Lower lobe of right lung (tissue), 2 donors: ENCODE results near the gene MMP11. TPM values are rescaled to one million over a fixed set of nuclear protein-coding genes. Genes with fewer than 3 reads are reported as not detected.

ENCODE experiments used
- ATAC-seq, 2 donors: fragments of 200-7000 bp; cut with Tn5 transposase; one replicate each; pipeline ENCODE4 v1.9.1; 2020 to 2022; ENCODE audit warnings: mild to moderate bottlenecking in 2 of 2, moderate library complexity in 2 of 2
- DNase-seq: peaks from one replicate; pipeline ENCODE4 v3.0.0-alpha.2; 2020
- H3K27ac ChIP-seq: fragments of 200-600 bp; one replicate; pipeline ENCODE4 v1.8.0; 2022
- H3K27me3 ChIP-seq: fragments of 200-600 bp; one replicate; pipeline ENCODE4 v1.8.0; 2022; ENCODE audit warnings: low read depth
- H3K36me3 ChIP-seq: fragments of 200-600 bp; one replicate; pipeline ENCODE4 v1.8.0; 2022; ENCODE audit warnings: mild to moderate bottlenecking
- H3K4me1 ChIP-seq: fragments of 200-600 bp; one replicate; pipeline ENCODE4 v1.8.0; 2022
- H3K4me3 ChIP-seq: fragments of 200-600 bp; one replicate; pipeline ENCODE4 v1.8.0; 2022; ENCODE audit warnings: mild to moderate bottlenecking
- H3K9me3 ChIP-seq: fragments of 200-600 bp; one replicate; pipeline ENCODE4 v1.8.0; 2022
- intact Hi-C: fragments of 100-400 bp; cut with DNase I; formaldehyde crosslinking; loops from one replicate; pipeline ENCODE4 v1.11.0; 2022
- total RNA-seq: library from RNA; stranded (reverse); fragmentation: NEBNext Ultra II Directional; extraction: Animal tissue kit (Norgen Biotek cat#: 25700); gene quantifications from one replicate; pipeline ENCODE4 v1.2.1, GENCODE V29; 2021
- TF ChIP-seq, protein P1 (sequence below): fragments of 200-600 bp; IDR thresholded peaks from one replicate; pipeline ENCODE4 v1.8.0; 2022; ENCODE audit warnings: antibody characterized with exemption, mild to moderate bottlenecking
- donor health status: DM: no; HTN: yes; CAD: no; lungs with severe emphysema.

MMP11 gene
- total RNA-seq, 1 donor from 2014 or later, result 1.9 TPM

DNA sequence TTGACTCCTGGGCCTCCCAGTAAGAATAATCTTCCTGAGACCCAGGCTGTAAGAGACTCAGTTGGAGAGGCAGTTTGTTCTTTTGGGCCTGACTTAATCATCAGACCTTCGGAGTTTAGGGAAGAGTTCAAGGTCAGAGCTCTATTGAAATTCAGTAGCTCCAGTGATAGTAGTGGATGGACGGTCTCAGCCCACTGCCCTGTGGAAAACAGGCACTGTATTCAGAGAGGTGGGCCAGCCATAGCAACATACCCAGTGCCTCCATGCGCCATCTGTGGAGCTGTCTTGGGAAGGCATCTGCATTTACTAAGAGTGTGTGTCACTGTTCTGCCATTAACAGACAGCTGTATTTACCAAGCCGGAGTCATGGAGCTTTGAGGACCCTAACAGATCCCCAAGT, 17.0 kb downstream of the MMP11 start:
- ATAC-seq, result no peak
- intact Hi-C loops, result no loop called here
- H3K27me3 ChIP-seq, result no peaks in the 10 kb centered on the region
- peaks cover 35% of the 10 kb centered on the region for H3K4me1 ChIP-seq
- DNase-seq, result peak; percentile 14
- TF ChIP-seq, protein P1, sequence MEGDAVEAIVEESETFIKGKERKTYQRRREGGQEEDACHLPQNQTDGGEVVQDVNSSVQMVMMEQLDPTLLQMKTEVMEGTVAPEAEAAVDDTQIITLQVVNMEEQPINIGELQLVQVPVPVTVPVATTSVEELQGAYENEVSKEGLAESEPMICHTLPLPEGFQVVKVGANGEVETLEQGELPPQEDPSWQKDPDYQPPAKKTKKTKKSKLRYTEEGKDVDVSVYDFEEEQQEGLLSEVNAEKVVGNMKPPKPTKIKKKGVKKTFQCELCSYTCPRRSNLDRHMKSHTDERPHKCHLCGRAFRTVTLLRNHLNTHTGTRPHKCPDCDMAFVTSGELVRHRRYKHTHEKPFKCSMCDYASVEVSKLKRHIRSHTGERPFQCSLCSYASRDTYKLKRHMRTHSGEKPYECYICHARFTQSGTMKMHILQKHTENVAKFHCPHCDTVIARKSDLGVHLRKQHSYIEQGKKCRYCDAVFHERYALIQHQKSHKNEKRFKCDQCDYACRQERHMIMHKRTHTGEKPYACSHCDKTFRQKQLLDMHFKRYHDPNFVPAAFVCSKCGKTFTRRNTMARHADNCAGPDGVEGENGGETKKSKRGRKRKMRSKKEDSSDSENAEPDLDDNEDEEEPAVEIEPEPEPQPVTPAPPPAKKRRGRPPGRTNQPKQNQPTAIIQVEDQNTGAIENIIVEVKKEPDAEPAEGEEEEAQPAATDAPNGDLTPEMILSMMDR, result no peak
- H3K27ac ChIP-seq, result no peak overlapping the region
- peaks cover 44% of the 10 kb centered on the region for H3K36me3 ChIP-seq
- H3K9me3 ChIP-seq, result no peaks in the 10 kb centered on the region
- no peak overlapping the region for H3K4me3 ChIP-seq

- peak; percentile 26 for DNase-seq
- H3K4me1 ChIP-seq, result peaks cover 34% of the 10 kb centered on the region
- ATAC-seq, result no peak
- TF ChIP-seq, protein P1, result no peak
- H3K27ac ChIP-seq, result no peak overlapping the region
- no peak overlapping the region for H3K4me3 ChIP-seq
- peaks cover 58% of the 10 kb centered on the region for H3K36me3 ChIP-seq
- H3K27me3 ChIP-seq, result no peaks in the 10 kb centered on the region
- intact Hi-C loops, result no loop called here
- H3K9me3 ChIP-seq, result no peaks in the 10 kb centered on the region
Observed at GRCh38 chr22:23790819-23791737, 18.4 kb downstream of the MMP11 start.

DNA sequence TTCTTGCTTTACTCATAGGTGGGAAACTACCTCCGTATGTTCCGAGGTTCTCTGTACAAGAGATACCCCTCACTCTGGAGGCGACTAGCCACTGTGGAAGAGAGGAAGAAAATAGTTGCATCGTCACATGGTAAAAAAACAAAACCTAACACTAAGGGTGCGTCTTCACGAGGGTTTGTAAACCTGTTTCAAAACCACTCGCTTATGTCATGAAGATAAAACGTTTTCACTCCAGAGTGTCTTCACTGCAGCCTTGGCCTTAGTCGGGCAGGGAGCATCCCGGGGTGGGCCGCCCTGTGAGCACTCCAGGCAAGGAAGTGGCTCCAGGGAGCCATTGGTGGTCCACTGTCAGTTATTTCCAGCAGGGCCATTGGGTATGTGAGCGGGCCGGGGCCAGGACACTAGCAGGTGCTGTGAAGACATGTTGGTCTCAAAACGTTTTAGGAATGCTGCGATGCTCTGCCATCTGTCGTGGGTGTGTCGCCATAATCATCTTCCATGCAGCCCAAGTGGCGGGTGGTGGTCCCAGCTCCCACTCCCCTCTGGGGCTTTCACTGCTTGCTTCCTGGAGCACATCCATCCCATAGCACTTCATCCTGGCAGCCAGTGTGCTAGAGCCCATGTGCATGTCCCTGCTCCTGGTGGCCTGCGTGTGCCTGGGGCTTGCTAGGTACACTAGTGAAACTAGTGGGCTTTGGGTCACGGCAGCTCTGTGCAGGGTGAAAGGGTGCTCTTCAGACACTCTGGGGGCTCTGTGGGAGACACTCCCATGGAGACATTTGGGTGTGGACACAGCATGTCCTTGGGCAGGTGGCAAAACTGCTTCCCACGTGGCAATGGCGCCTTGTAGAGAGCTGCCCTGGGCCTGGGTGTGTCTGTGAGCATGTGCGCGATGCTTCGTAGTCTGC, 19.3 kb downstream of the MMP11 start:
- ATAC-seq (no peak), DNase-seq (peak; percentile 29)
- Histone ChIP-seq H3K27ac (no peak overlapping the region), H3K36me3 (peaks cover 65% of the 10 kb centered on the region), H3K4me1 (peaks cover 28% of the 10 kb centered on the region), H3K9me3 (no peaks in the 10 kb centered on the region), H3K27me3 (no peaks in the 10 kb centered on the region), H3K4me3 (no peak overlapping the region)
- intact Hi-C loops, result no loop called here
- TF ChIP-seq, protein P1, result no peak

GRCh38 chr22:23793326-23793725, 20.7 kb downstream of the MMP11 start:
- no peak overlapping the region for H3K4me3 ChIP-seq
- peaks cover 19% of the 10 kb centered on the region for H3K4me1 ChIP-seq
- H3K36me3 ChIP-seq, result peaks cover 73% of the 10 kb centered on the region
- DNase-seq (peak; percentile 13), ATAC-seq (no peak)
- no peaks in the 10 kb centered on the region for H3K27me3 ChIP-seq
- TF ChIP-seq, protein P1, result no peak
- no peaks in the 10 kb centered on the region for H3K9me3 ChIP-seq
- intact Hi-C loops, result no loop called here
- no peak overlapping the region for H3K27ac ChIP-seq

DNA sequence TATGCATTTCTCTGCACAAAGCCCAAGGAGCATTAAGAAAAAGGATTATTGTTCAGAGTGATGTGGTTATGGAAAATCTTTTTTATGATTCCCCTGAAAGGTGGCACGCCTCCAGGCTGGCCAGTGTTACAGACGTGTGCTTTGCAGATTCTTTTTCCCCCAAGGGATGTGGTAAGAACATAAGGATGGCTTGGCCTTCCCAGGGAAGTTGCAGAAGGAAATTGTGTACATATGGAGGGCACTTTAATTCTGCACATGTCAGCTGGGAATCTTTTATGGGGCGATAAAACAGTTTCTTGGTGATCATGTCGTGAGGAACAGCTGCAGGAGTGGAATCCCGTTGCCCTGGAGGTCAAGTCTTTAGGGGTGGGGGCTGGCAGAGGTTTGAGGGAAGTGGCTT, 23.8 kb downstream of the MMP11 start:
- H3K4me3 ChIP-seq, result no peak overlapping the region
- DNase-seq (peak; percentile 9), ATAC-seq (no peak)
- no peaks in the 10 kb centered on the region for H3K9me3 ChIP-seq
- TF ChIP-seq, protein P1, result no peak
- intact Hi-C loops, result no loop called here
- H3K36me3 ChIP-seq, result peaks cover 90% of the 10 kb centered on the region
- no peaks in the 10 kb centered on the region for H3K27me3 ChIP-seq
- H3K4me1 ChIP-seq, result no peaks in the 10 kb centered on the region
- H3K27ac ChIP-seq, result no peak overlapping the region
